Stimulated activated CD4-positive, alpha-beta T cell treated with anti-CD3 and anti-CD28 coated beads, Interleukin-15, amount 100 ng/mL, for 48 hours (primary cell): Measurements from ENCODE around the gene GMEB1.
"Not testable (repeated sequence)": the region's sequence is repeated elsewhere in the genome, so short reads cannot be mapped to it uniquely, and the experiment has no call there.

ENCODE experiments used
- DNase-seq, 2 donors: peaks; one replicate each; pipeline ENCODE4 v3.0.0-alpha.2; 2020; ENCODE audit warnings: low read depth in 2 of 2

GMEB1 gene

DNA sequence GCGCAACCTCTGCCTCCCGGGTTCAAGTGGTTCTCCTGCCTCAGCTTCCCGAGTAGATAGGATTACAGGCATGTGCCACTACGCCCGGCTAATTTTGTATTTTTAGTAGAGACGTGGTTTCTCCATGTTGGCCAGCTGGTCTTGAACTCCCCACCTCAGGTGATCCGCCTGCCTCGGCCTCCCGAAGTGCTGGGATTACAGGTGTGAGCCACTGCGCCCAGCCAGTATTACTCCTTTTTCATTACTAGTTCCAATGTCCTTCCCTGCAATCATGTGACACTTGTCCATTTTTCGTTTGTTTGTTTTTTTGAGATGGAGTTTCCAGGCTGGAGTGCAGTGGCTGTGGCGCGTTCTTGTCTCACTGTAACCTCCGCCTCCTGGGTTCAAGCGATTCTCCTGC is 4.4 kb downstream of the GMEB1 start:
- DNase-seq: not testable (repeated sequence)

- DNase-seq: no peak
Measured at GRCh38 chr1:28675924-28676257, 7.3 kb downstream of the GMEB1 start.

GRCh38 chr1:28680151-28680550 is 11.6 kb downstream of the GMEB1 start:
- no peak for DNase-seq

- DNase-seq: no peak
Measured at GRCh38 chr1:28682840-28683239, 14.3 kb downstream of the GMEB1 start.

- DNase-seq: no peak
Measured at GRCh38 chr1:28684937-28685336, 16.4 kb downstream of the GMEB1 start.

DNA sequence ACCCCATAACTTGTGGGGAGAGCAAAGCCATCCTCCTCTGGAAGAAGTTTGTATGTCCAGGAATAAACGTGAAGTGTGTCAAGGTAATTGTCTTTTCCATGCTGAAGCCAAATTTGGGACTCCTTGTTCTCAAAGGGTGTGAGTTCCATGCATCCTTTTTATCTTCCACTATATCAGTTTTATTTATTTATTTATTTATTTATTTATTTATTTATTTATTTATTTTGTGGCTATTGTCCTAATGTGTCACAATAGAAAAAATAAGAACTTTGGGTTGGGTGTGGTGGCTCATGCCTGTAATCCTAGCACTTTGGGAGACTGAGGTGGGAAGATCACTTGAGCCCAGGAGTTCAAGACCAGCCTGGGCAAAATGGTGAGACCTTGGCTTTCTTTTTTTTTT is 23.0 kb downstream of the GMEB1 start:
- DNase-seq: not testable (repeated sequence)

- DNase-seq: no peak
Measured at GRCh38 chr1:28703629-28704028, 35.0 kb downstream of the GMEB1 start.

GRCh38 chr1:28716336-28716735 is 47.8 kb downstream of the GMEB1 start:
- no peak for DNase-seq

GRCh38 chr1:28718166-28718565 is 49.6 kb downstream of the GMEB1 start:
- DNase-seq: no peak

DNA sequence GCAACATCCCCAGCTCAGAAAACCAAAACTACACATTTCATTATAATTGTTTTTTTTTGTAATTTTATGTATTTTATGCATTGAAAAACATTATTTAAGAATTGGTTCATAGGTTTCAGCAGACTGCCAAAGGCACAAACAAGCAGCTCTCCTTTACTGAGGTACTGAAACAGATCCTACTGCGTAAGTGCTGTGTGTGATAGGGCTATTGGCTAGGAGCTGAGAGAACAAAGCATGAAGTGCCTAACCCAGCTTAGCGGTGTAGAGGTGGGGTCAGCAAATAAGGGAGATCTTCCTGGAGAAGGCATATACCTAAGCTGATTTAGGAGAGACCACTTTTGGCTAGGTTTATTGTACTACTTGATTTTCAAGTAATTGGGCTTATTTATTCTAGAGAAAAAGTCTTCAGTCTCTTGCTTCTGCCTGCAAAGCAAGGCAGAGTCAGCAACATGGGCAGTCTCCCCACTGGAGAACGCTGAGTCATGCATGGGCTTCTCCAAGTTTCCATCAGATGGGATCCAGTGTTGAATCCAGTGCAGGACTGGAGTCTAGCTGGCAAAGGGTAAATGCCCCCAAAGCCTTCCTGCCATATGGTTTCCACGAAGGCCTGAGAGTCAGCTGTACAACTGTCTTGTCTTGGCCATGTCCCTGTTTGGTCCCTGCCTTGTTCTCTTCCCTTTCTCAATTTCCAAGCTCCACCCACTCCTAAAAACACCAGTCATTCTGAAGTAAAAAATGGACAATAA is 50.2 kb downstream of the GMEB1 start:
- no peak for DNase-seq

DNA sequence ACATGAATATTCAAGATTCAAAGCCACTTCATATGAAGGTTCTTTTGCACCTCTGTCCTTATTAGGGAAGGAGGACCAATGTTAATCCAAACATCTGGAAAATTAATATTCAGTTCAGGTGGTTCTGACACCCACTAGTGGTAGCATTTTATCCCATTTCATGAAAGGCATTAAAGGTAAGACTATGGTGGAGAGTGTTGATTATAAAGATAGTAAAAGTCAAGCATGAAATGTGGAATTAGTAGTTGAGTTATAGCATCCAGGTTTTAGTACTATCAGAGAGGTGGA is 50.7 kb downstream of the GMEB1 start:
- no peak for DNase-seq

GRCh38 chr1:28720376-28720775 is 51.8 kb downstream of the GMEB1 start:
- DNase-seq: no peak

DNA sequence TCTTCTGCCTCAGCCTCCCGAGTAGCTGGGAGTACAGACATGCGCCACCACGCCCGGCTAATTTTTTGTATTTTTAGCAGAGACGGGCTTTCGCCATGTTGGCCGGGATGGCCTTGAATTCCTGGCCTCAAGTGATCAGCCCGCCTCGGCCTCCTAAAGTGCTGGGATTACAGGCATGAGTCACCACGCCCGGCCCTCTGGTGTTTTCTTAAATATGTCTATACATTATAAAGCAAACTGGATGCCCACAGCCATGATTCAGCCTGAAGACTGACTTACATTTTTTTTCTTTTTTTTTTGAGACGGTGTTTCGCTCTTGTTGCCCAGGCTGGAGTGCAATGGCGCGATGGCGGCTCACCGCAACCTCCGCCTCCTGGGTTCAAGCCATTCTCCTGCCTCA is 53.3 kb downstream of the GMEB1 start:
- DNase-seq: not testable (repeated sequence)

DNA sequence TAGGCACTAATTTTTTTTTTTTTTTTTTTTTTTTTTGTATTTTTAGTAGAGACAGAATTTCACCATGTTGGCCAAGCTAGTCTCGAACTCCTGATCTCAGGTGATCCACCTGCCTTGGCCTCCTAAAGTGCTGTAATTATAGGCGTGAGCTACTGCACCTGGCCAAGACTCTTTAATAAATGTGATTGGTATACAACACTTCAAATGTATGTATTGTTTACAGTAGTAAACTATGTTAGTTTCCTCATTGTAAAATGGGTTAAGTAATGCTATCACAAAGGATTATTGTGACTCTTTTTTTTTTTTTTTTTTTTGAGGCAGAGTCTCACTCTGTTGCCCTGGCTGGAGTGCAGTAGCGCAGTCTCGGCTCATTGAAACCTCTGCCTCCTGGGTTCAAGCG is 56.8 kb downstream of the GMEB1 start:
- DNase-seq: not testable (repeated sequence)

DNA sequence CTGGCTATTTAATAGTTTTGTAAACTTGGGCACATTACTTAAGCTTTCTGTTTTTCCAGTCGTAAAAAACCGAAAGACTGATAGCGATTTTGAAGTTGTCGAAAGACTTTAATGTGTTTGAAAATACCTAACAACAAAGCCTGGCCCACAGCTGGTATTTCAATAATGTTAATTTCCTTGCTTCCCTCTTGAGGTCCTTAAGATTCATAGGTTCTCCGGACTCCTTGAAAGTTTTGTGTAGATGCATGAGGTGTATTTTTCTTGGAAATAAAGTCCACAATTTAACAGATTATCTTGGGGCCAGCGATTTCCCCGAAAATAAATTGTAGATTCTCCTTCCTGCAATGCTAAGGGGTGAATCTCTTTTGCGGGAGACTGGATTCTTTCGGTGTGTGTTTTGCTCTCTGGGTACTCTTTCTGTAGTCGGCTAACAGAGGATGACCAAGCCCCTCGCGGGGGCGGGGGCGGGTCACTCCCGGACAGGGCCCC is 67.4 kb downstream of the GMEB1 start:
- no peak for DNase-seq

- peak; percentile 97 to 98 for DNase-seq
Measured at GRCh38 chr1:28736450-28737306, 68.1 kb downstream of the GMEB1 start, which contains the start of gene YTHDF2. Gene YTHDF2 (plus strand): TSS chr1:28736940. CDS start chr1:28737121, 181 bp downstream.

GRCh38 chr1:28737307-28738132 is 68.9 kb downstream of the GMEB1 start:
- peak; percentile 1 to 26 for DNase-seq

DNA sequence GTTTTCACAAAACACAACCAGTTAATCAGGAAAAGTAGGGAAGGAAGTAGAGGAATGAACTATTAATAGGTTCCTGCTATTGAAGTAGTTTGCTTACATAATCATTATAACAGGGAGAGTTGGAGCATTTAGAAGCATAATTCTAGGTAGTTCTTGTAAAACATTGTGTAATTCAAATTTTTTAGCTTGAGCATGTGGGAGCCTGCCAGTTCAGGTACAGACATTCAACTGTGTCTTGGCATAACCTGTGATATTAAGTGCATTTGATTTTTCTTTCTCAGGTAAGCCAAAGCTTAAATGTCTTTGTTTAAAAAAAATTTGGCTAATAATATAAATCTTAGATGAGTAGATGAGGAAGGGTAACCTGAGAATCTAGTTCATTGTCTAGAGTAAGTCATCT is 71.5 kb downstream of the GMEB1 start:
- DNase-seq: no peak

GRCh38 chr1:28744184-28744583 is 75.6 kb downstream of the GMEB1 start:
- DNase-seq: no peak

- DNase-seq: no peak
Measured at GRCh38 chr1:28745653-28746173, 77.1 kb downstream of the GMEB1 start.

DNA sequence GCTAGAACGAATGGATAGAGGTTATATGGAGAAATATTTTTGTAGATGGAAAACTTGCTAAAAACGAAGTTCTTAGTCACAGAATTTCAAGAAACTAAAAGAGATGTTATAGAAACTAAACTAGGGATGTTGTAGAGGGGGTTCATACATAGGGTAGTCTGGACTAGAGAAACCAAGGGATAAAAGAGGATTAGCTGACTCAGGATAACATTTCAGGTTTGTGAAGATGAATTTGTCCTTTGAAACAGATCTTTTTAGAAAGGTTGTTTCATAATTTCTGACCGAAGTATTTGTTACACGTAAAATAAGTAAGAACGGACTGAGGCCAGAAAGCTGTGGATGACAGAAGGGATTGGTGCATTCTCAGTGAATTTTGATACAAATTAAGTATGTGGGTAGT is 81.7 kb downstream of the GMEB1 start:
- no peak for DNase-seq

DNA sequence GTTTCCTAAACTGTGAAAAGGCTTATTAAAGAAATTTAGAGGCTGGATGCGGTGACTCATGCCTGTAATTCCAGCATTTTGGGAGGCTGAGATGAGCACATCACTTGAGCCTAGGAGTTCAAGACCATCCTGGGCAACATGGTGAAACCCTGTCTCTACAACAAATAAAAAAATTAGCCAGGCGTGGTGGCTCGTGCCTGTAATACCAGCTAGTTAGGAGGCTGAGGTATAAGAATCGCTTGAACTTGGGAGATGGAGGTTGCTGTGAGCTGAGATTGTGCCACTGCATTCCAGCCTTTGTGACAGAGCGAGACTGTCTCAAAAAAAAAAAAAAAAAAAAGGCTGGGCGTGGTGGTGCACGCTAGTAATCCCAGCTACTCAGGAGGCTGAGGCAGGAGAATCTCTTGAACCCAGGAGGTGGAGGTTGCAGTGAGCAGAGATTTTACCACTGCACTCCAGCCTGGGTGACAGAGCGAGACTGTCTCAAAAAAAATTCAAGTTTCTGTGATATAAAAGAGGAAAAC is 82.2 kb downstream of the GMEB1 start:
- DNase-seq: not testable (repeated sequence)
